NCI-H1092 (cell line): ENCODE results near the gene ABI3.

ENCODE experiments used
- DNase-seq: peaks from one replicate; lab custom pipeline; 2025; lab: John Stamatoyannopoulos, UW

The ABI3 gene

GRCh38 chr17:49225554-49226236, 15.2 kb downstream of the ABI3 start:
- no peak for DNase-seq

GRCh38 chr17:49226771-49227435, 16.4 kb downstream of the ABI3 start:
- DNase-seq: no peak

- DNase-seq: peak; percentile 15
These were observed 17.1 kb downstream of the ABI3 start for GRCh38 chr17:49227436-49228261.

- no peak for DNase-seq
These were observed 18.7 kb downstream of the ABI3 start for GRCh38 chr17:49229076-49229804.

- DNase-seq: no peak
These were observed 19.5 kb downstream of the ABI3 start for GRCh38 chr17:49229805-49230600.

- DNase-seq: peak; percentile 69
These were observed 20.4 kb downstream of the ABI3 start, which contains the start of gene PHOSPHO1 for GRCh38 chr17:49230636-49231562. Gene PHOSPHO1 (minus strand): TSS chr17:49230787. CDS start chr17:49226691, 4,096 bp downstream.

GRCh38 chr17:49231563-49231894, 21.0 kb downstream of the ABI3 start:
- DNase-seq: no peak

GRCh38 chr17:49234509-49235080, 24.1 kb downstream of the ABI3 start:
- DNase-seq: no peak

GRCh38 chr17:49235896-49236295, 25.4 kb downstream of the ABI3 start:
- DNase-seq: no peak

- DNase-seq: no peak
These were observed 29.5 kb downstream of the ABI3 start for GRCh38 chr17:49239963-49240362.

- DNase-seq: no peak
These were observed 30.1 kb downstream of the ABI3 start for GRCh38 chr17:49240619-49241018.

- no peak for DNase-seq
These were observed 30.5 kb downstream of the ABI3 start for GRCh38 chr17:49241040-49241439.

GRCh38 chr17:49241692-49242397, 31.3 kb downstream of the ABI3 start:
- no peak for DNase-seq

GRCh38 chr17:49242813-49243212, 32.3 kb downstream of the ABI3 start:
- no peak for DNase-seq

- no peak for DNase-seq
These were observed 34.3 kb downstream of the ABI3 start for GRCh38 chr17:49244839-49245238.

- no peak for DNase-seq
These were observed 37.4 kb downstream of the ABI3 start for GRCh38 chr17:49247944-49248343.

GRCh38 chr17:49249292-49249794, 38.8 kb downstream of the ABI3 start:
- no peak for DNase-seq

- DNase-seq: no peak
These were observed 39.5 kb downstream of the ABI3 start for GRCh38 chr17:49249890-49250522.
